ENCODE results near the gene TXNRD1. TPM values are rescaled to one million over a fixed set of nuclear protein-coding genes. Genes with fewer than 3 reads are reported as not detected.

TXNRD1 gene
- total and polyA plus RNA-seq, 4 donors: 23.6 to 70.8 (median 55.7) TPM

GRCh38 chr12:104340177-104340576, 124.6 kb downstream of the TXNRD1 start (continued):
- no peak for TF ChIP-seq ZBTB33 (IDR thresholded peaks at IDR 0.05)
- TF ChIP-seq YY1 (IDR thresholded peaks at IDR 0.05): no peak
- TF ChIP-seq ATF3 (IDR thresholded peaks at IDR 0.05): no peak
- TF ChIP-seq EGR1 (IDR thresholded peaks at IDR 0.05; ENCODE audit: low read depth in 2 of 2): no peak
- no peak for TF ChIP-seq HNF4G (IDR thresholded peaks at IDR 0.05)
- TF ChIP-seq FOXA1 (IDR thresholded peaks at IDR 0.05): no peak

GRCh38 chr12:104340925-104341611, 125.5 kb downstream of the TXNRD1 start:
- Histone ChIP-seq H3K4me3 (ENCODE audit: low read depth in 1 of 3, low read length in 3 of 3) (no peak overlapping the region), H3K9ac (ENCODE audit: low read depth in 1 of 2, low read length in 2 of 2) (no peak overlapping the region), H3K9me3 (ENCODE audit: control insufficient read depth in 4 of 4, low read length in 3 of 4) (no peaks in the 10 kb centered on the region), H3K36me3 (ENCODE audit: control insufficient read depth in 4 of 4, insufficient read depth in 3 of 4, low read depth in 1 of 4, low read length in 3 of 4) (peaks cover 19 to 54% (median 37%) of the 10 kb centered on the region in 4 donors), H3K27ac (ENCODE audit: low read depth in 1 of 2, low read length in 2 of 2) (no peak overlapping the region), H3K4me1 (ENCODE audit: control insufficient read depth in 4 of 4, insufficient read depth in 4 of 4, low read length in 3 of 4) (no peaks in the 10 kb centered on the region), H3K27me3 (ENCODE audit: control insufficient read depth in 4 of 4, insufficient read depth in 4 of 4, low read length in 3 of 4) (no peaks in the 10 kb centered on the region)
- no peak for TF ChIP-seq REST (IDR thresholded peaks at IDR 0.05)
- no peak for TF ChIP-seq ATF3 (IDR thresholded peaks at IDR 0.05)
- no peak for TF ChIP-seq CTCF (IDR thresholded peaks at IDR 0.05; ENCODE audit: low read depth, low read length, missing input control)
- no peak for TF ChIP-seq FOXA2 (IDR thresholded peaks at IDR 0.05)
- TF ChIP-seq JUND (IDR thresholded peaks at IDR 0.05): no peak
- no peak for TF ChIP-seq GABPA (IDR thresholded peaks at IDR 0.05 in 1 of 2, conservative IDR thresholded peaks at IDR 0.05 in 1 of 2)
- no peak for TF ChIP-seq HNF4G (IDR thresholded peaks at IDR 0.05)
- TF ChIP-seq NR2F2 (IDR thresholded peaks at IDR 0.05): no peak
- no peak for TF ChIP-seq HNF4A (conservative IDR thresholded peaks at IDR 0.05)
- TF ChIP-seq FOXA1 (IDR thresholded peaks at IDR 0.05): no peak
- no peak for TF ChIP-seq RXRA (IDR thresholded peaks at IDR 0.05)
- no peak for TF ChIP-seq SP1 (IDR thresholded peaks at IDR 0.05)
- no peak for TF ChIP-seq RAD21 (IDR thresholded peaks at IDR 0.05)
- TF ChIP-seq MAX (IDR thresholded peaks at IDR 0.05): no peak
- DNase-seq (ENCODE audit: low spot score): no peak
- 94% methylated on average over 6 of the region's 6 CpGs for WGBS
